ENCODE measurements around the gene NAA60. TPM values are rescaled to one million over a fixed set of nuclear protein-coding genes. Genes with fewer than 3 reads are reported as not detected.

The NAA60 gene
- total and polyA plus RNA-seq, 9 of the 15 experiments (the other 6 are each of a cell fraction or from before 2014, with no cell fraction given), result 2.1 to 49.4 (median 10.3) TPM

DNA sequence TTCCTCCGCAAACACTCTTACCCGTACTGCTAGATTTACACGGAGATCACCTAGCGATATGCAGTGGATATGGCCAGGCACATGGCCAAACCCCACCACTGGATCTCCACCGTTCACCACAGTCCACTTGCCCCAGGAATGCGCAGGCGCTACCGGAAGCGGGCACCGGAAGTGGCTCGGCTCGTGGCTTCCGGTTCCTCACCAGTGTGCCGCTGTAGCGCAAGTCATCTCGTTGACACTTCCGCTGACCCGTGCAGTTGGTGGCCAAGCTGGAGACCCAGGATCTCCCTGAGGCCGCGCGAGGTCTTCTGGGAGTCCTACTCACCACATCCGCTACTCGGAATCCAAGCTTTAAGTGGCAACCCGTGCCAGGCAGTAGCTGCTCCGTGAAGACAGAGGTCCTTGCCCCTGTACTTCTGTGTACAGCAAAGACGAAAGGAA is 11.7 kb upstream of the NAA60 start (continued):
- TF ChIP-seq NFE2L1 (tag; IDR thresholded peaks at IDR 0.05; ENCODE audit: borderline replicate concordance, low read depth) (no peak), TSC22D4 (tag; IDR thresholded peaks at IDR 0.05) (no peak), ZFP36 (IDR thresholded peaks at IDR 0.05; ENCODE audit: low read depth, low read length, partially characterized antibody) (no peak), E2F8 (IDR thresholded peaks at IDR 0.05; ENCODE audit: low read depth, partially characterized antibody) (no peak), USF1 (CRISPR knock-in tag; IDR thresholded peaks at IDR 0.05) (peak; percentile 43; the same call in 1 of the 2 replicates), ESRRA (IDR thresholded peaks at IDR 0.05; ENCODE audit: borderline replicate concordance, low read depth) (no peak), ARHGAP35 (IDR thresholded peaks at IDR 0.05; ENCODE audit: partially characterized antibody) (no peak), RBFOX2 (IDR thresholded peaks at IDR 0.05; ENCODE audit: low read depth, low read length) (peak; percentile 44; the same call in 1 of the 2 replicates), ETV5 (CRISPR knock-in tag; IDR thresholded peaks at IDR 0.05; ENCODE audit: low read depth) (peak; percentile 46; the same call in 1 of the 2 replicates), CBX3 (IDR thresholded peaks at IDR 0.05; ENCODE audit: borderline replicate concordance in 1 of 2, low read length in 2 of 2) (peak in 1 of 2 experiments; percentile 86; a peak in 1 of 3 replicates), ZNF143 (CRISPR knock-in tag; IDR thresholded peaks at IDR 0.05) (peak; percentile 65), CBX8 (IDR thresholded peaks at IDR 0.05; ENCODE audit: borderline replicate concordance, extremely low read depth, low read depth, low read length, poor library complexity, severe bottlenecking) (no peak), NFIC (IDR thresholded peaks at IDR 0.05) (no peak), SMAD1 (IDR thresholded peaks at IDR 0.05; ENCODE audit: low read depth, low read length, partially characterized antibody) (no peak), SRSF3 (IDR thresholded peaks at IDR 0.05; ENCODE audit: insufficient read depth, low read length) (no peak), POLR2AphosphoS5 (IDR thresholded peaks at IDR 0.05; ENCODE audit: control insufficient read depth, insufficient read depth, low read depth, low read length) (no peak), NFE2 (IDR thresholded peaks at IDR 0.05; ENCODE audit: low read depth) (0 out of 2 replicates have a peak, but pooled peaks have one; percentile 8)
- TF ChIP-seq, protein P1, sequence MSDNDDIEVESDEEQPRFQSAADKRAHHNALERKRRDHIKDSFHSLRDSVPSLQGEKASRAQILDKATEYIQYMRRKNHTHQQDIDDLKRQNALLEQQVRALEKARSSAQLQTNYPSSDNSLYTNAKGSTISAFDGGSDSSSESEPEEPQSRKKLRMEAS (CRISPR knock-in tag; IDR thresholded peaks at IDR 0.05), result 0 out of 2 replicates have a peak, but pooled peaks have one; percentile 32
- TF ChIP-seq, protein P2, sequence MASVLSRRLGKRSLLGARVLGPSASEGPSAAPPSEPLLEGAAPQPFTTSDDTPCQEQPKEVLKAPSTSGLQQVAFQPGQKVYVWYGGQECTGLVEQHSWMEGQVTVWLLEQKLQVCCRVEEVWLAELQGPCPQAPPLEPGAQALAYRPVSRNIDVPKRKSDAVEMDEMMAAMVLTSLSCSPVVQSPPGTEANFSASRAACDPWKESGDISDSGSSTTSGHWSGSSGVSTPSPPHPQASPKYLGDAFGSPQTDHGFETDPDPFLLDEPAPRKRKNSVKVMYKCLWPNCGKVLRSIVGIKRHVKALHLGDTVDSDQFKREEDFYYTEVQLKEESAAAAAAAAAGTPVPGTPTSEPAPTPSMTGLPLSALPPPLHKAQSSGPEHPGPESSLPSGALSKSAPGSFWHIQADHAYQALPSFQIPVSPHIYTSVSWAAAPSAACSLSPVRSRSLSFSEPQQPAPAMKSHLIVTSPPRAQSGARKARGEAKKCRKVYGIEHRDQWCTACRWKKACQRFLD (CRISPR knock-in tag; IDR thresholded peaks at IDR 0.05), result no peak
- TF ChIP-seq, protein P3, sequence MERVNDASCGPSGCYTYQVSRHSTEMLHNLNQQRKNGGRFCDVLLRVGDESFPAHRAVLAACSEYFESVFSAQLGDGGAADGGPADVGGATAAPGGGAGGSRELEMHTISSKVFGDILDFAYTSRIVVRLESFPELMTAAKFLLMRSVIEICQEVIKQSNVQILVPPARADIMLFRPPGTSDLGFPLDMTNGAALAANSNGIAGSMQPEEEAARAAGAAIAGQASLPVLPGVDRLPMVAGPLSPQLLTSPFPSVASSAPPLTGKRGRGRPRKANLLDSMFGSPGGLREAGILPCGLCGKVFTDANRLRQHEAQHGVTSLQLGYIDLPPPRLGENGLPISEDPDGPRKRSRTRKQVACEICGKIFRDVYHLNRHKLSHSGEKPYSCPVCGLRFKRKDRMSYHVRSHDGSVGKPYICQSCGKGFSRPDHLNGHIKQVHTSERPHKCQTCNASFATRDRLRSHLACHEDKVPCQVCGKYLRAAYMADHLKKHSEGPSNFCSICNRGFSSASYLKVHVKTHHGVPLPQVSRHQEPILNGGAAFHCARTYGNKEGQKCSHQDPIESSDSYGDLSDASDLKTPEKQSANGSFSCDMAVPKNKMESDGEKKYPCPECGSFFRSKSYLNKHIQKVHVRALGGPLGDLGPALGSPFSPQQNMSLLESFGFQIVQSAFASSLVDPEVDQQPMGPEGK (CRISPR knock-in tag; IDR thresholded peaks at IDR 0.05; ENCODE audit: borderline replicate concordance), result no peak
